OCI-LY7 (cell line): ENCODE measurements around the gene STAC.

Experiments used
- CTCF ChIP-seq: fragments of 200-600 bp; sonication (generic); conservative IDR thresholded peaks from 2 replicates; pipeline ENCODE4 v1.5.1; 2014; ENCODE audit warnings: mild to moderate bottlenecking, antibody characterized with exemption, low read length, moderate library complexity, mixed read lengths
- EZH2phosphoT487 ChIP-seq: fragments of 200-600 bp; sonication (generic); IDR thresholded peaks from 2 replicates; pipeline ENCODE4 v1.6.1; 2018; ENCODE audit warnings: low read depth, borderline replicate concordance, mild to moderate bottlenecking, mixed run types, antibody characterized with exemption, low read length, moderate library complexity, mixed read lengths

- TF ChIP-seq CTCF (no peak), EZH2phosphoT487 (no peak)
Measured at GRCh38 chr3:36580716-36581115, 200.4 kb downstream of the STAC start.
